Sigmoid colon (tissue), 7 donors: ENCODE results near the gene PAX1. TPM values are rescaled to one million over a fixed set of nuclear protein-coding genes. Genes with fewer than 3 reads are reported as not detected.

Source experiments
- DNase-seq: peaks from one replicate; pipeline ENCODE4 v3.0.0-alpha.2; 2019
- H3K27ac ChIP-seq, 4 donors: fragments of 200-600 bp; sonication (generic); one replicate each; pipeline ENCODE4 v1.5.1; 2016 to 2019; ENCODE audit warnings: mild to moderate bottlenecking in 1 of 4
- H3K27me3 ChIP-seq, 3 donors: fragments of 200-600 bp; sonication (generic); one replicate each; pipeline ENCODE4 v1.5.1; 2019; ENCODE audit warnings: mild to moderate bottlenecking in 1 of 3
- H3K36me3 ChIP-seq, 4 donors: fragments of 200-600 bp; sonication (generic); one replicate each; pipeline ENCODE4 v1.5.1; 2016 to 2019
- H3K4me1 ChIP-seq, 4 donors: fragments of 200-600 bp; sonication (generic); one replicate each; pipeline ENCODE4 v1.5.1; 2017 to 2019
- H3K4me3 ChIP-seq, 4 donors: fragments of 200-600 bp; sonication (generic); one replicate each; pipeline ENCODE4 v1.5.1; 2017 to 2019; ENCODE audit warnings: mild to moderate bottlenecking in 2 of 4, moderate library complexity in 1 of 4
- H3K9me3 ChIP-seq, 4 donors: fragments of 200-600 bp in 3 of 4; sonication (generic) in 3 of 4; one replicate each; pipeline versions ENCODE4 v1.5.1 to v1.6.1; 2013 to 2019
- CTCF ChIP-seq, 4 experiments: fragments of 450-650 bp in 3 of 4; fragments of 200-600 bp in 1 of 4; IDR thresholded peaks; one replicate each; pipeline ENCODE4 v1.5.1; 2016 to 2019; ENCODE audit warnings: antibody characterized with exemption in 4 of 4, mild to moderate bottlenecking in 3 of 4, moderate library complexity in 2 of 4
- EP300 ChIP-seq, 4 donors: sonication (generic); formaldehyde crosslinking; IDR thresholded peaks; one replicate each; pipeline ENCODE4 v1.6.1; 2017; ENCODE audit warnings: antibody characterized with exemption in 4 of 4
- POLR2A ChIP-seq, 2 donors: fragments of 450-650 bp; IDR thresholded peaks; one replicate each; pipeline ENCODE4 v1.6.1; 2016; ENCODE audit warnings: antibody characterized with exemption in 2 of 2, mild to moderate bottlenecking in 2 of 2, moderate library complexity in 2 of 2
- POLR2AphosphoS5 ChIP-seq, 4 donors: sonication (generic); formaldehyde crosslinking; IDR thresholded peaks; one replicate each; pipeline ENCODE4 v1.6.1; 2017; ENCODE audit warnings: antibody characterized with exemption in 4 of 4
- WGBS, 2 donors: extraction: QIAGEN DNeasy Blood & Tissue Kit; methylation state at CpG; one replicate each; pipeline ENCODE4 v1.1.7; 2013; 5-methylcytosine and 5-hydroxymethylcytosine counted together
- intact Hi-C: fragments of 100-400 bp; cut with DNase I; formaldehyde crosslinking; loops from one replicate; pipeline ENCODE4 v1.15.1; 2023
- polyA plus RNA-seq, 3 donors: library from polyadenylated mRNA; stranded (reverse); fragments of 200-250 nt; gene quantifications; one replicate each; pipeline ENCODE4 v1.2.3, GENCODE V29; 2013
- total RNA-seq, 4 donors: library from RNA; depleted of rRNA; stranded (reverse); fragments of >200 nt; gene quantifications; one replicate each; pipeline ENCODE4 v1.1.0, GENCODE V29; 2016
- donor health status: healthy with polysubstance abuse.
- donor health status: Bipolar disorder and iron deficiency.
- donor health status: healthy.

The PAX1 gene
- total and polyA plus RNA-seq, 7 donors: under 0.01 TPM; not detected in 6

- no peak for DNase-seq
- H3K9me3 ChIP-seq: no peaks in the 10 kb centered on the region
- intact Hi-C loops: no loop called here
- TF ChIP-seq EP300 (IDR thresholded peaks at IDR 0.05): no peak
- no peak for TF ChIP-seq CTCF (IDR thresholded peaks at IDR 0.05)
- TF ChIP-seq POLR2A (IDR thresholded peaks at IDR 0.05): no peak
- TF ChIP-seq POLR2AphosphoS5 (IDR thresholded peaks at IDR 0.05): no peak
- peaks cover 0 to 6% (median 2%) of the 10 kb centered on the region in 4 donors for H3K4me1 ChIP-seq
- WGBS, 2 donors: 8 to 16% methylated on average over 15 of the region's 15 CpGs
- H3K4me3 ChIP-seq: no peak overlapping the region
- H3K27me3 ChIP-seq: peaks cover 36 to 99% (median 84%) of the 10 kb centered on the region in 3 donors
- H3K36me3 ChIP-seq: no peaks in the 10 kb centered on the region
- H3K27ac ChIP-seq: no peak overlapping the region
Measured at GRCh38 chr20:21713470-21713869, 8.0 kb downstream of the PAX1 start.

GRCh38 chr20:21713901-21714296, 8.4 kb downstream of the PAX1 start:
- Histone ChIP-seq H3K9me3 (no peaks in the 10 kb centered on the region), H3K27me3 (peaks cover 33 to 95% (median 81%) of the 10 kb centered on the region in 3 donors), H3K4me1 (peaks cover 0 to 5% (median 2%) of the 10 kb centered on the region in 4 donors), H3K27ac (no peak overlapping the region), H3K36me3 (no peaks in the 10 kb centered on the region), H3K4me3 (no peak overlapping the region)
- intact Hi-C loops: no loop called here
- TF ChIP-seq EP300 (IDR thresholded peaks at IDR 0.05) (no peak), CTCF (IDR thresholded peaks at IDR 0.05) (no peak), POLR2AphosphoS5 (IDR thresholded peaks at IDR 0.05) (no peak), POLR2A (IDR thresholded peaks at IDR 0.05) (no peak)
- DNase-seq: no peak
- WGBS, 2 donors: 5 to 13% methylated on average over 26 of the region's 26 CpGs

GRCh38 chr20:21714297-21715192, 9.1 kb downstream of the PAX1 start:
- intact Hi-C loops: loop anchor here (5.0 kb wide), 2 partner anchors 88 to 598 kb away; no protein-coding TSS in a partner anchor
- no peak for TF ChIP-seq POLR2AphosphoS5 (IDR thresholded peaks at IDR 0.05)
- no peak for TF ChIP-seq CTCF (IDR thresholded peaks at IDR 0.05)
- no peak for TF ChIP-seq POLR2A (IDR thresholded peaks at IDR 0.05)
- TF ChIP-seq EP300 (IDR thresholded peaks at IDR 0.05): no peak
- peaks cover 0 to 5% (median 2%) of the 10 kb centered on the region in 4 donors for H3K4me1 ChIP-seq
- WGBS, 2 donors: 5 to 15% methylated on average over 54 of the region's 54 CpGs
- no peaks in the 10 kb centered on the region for H3K36me3 ChIP-seq
- DNase-seq: no peak
- H3K27me3 ChIP-seq: peaks cover 27 to 88% (median 75%) of the 10 kb centered on the region in 3 donors
- H3K9me3 ChIP-seq: no peaks in the 10 kb centered on the region
- no peak overlapping the region for H3K4me3 ChIP-seq
- H3K27ac ChIP-seq: no peak overlapping the region

- intact Hi-C loops: loop anchor here (5.0 kb wide), 2 partner anchors 87 to 597 kb away; no protein-coding TSS in a partner anchor
- Histone ChIP-seq H3K36me3 (no peaks in the 10 kb centered on the region), H3K4me3 (no peak overlapping the region), H3K27ac (no peak overlapping the region), H3K9me3 (no peaks in the 10 kb centered on the region), H3K4me1 (peaks cover 0 to 5% (median 2%) of the 10 kb centered on the region in 4 donors), H3K27me3 (peaks cover 26 to 81% (median 70%) of the 10 kb centered on the region in 3 donors)
- 3 to 11% methylated on average over 10 of the region's 10 CpGs for WGBS, 2 donors
- DNase-seq: no peak
- TF ChIP-seq POLR2A (IDR thresholded peaks at IDR 0.05) (no peak), CTCF (IDR thresholded peaks at IDR 0.05) (no peak), POLR2AphosphoS5 (IDR thresholded peaks at IDR 0.05) (no peak), EP300 (IDR thresholded peaks at IDR 0.05) (no peak)
Measured at GRCh38 chr20:21715193-21715881, 9.9 kb downstream of the PAX1 start.
